ENCODE results near the gene CDK5R1.

- TF ChIP-seq POLR2A (IDR thresholded peaks at IDR 0.05) = no peak
- TF ChIP-seq, protein P1, sequence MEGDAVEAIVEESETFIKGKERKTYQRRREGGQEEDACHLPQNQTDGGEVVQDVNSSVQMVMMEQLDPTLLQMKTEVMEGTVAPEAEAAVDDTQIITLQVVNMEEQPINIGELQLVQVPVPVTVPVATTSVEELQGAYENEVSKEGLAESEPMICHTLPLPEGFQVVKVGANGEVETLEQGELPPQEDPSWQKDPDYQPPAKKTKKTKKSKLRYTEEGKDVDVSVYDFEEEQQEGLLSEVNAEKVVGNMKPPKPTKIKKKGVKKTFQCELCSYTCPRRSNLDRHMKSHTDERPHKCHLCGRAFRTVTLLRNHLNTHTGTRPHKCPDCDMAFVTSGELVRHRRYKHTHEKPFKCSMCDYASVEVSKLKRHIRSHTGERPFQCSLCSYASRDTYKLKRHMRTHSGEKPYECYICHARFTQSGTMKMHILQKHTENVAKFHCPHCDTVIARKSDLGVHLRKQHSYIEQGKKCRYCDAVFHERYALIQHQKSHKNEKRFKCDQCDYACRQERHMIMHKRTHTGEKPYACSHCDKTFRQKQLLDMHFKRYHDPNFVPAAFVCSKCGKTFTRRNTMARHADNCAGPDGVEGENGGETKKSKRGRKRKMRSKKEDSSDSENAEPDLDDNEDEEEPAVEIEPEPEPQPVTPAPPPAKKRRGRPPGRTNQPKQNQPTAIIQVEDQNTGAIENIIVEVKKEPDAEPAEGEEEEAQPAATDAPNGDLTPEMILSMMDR (IDR thresholded peaks at IDR 0.05) = no peak
Observed at GRCh38 chr17:32464374-32464773, 22.4 kb upstream of the CDK5R1 start.

Measured in body of pancreas (tissue), 4 donors.